Left lung (tissue), 10 donors: Measurements from ENCODE around the gene TPST1. TPM values are rescaled to one million over a fixed set of nuclear protein-coding genes. Genes with fewer than 3 reads are reported as not detected.
"Not testable (repeated sequence)": the region's sequence is repeated elsewhere in the genome, so short reads cannot be mapped to it uniquely, and the experiment has no call there.

Source experiments
- ATAC-seq: fragments of 200-7000 bp; cut with Tn5 transposase; one replicate; pipeline ENCODE4 v1.9.1; 2020; ENCODE audit warnings: moderate library complexity
- DNase-seq, 4 donors: peaks; one replicate each; pipeline ENCODE4 v3.0.0-alpha.2; 2013 to 2020
- H3K27ac ChIP-seq, 2 donors: fragments of 200-600 bp; sonication (generic) in 1 of 2; one replicate each; pipeline versions ENCODE4 v1.5.0 to v1.8.0; 2020 to 2021
- H3K27me3 ChIP-seq, 2 donors: fragments of 200-600 bp; sonication (generic) in 1 of 2; one replicate each; pipeline versions ENCODE4 v1.5.0 to v1.8.0; 2020 to 2021
- H3K36me3 ChIP-seq, 2 donors: fragments of 200-600 bp; sonication (generic) in 1 of 2; one replicate each; pipeline versions ENCODE4 v1.5.0 to v1.8.0; 2020 to 2021
- H3K4me1 ChIP-seq, 2 donors: fragments of 200-600 bp; one replicate each; pipeline ENCODE4 v1.8.0; 2021
- H3K4me3 ChIP-seq, 2 donors: fragments of 200-600 bp; sonication (generic) in 1 of 2; one replicate each; pipeline versions ENCODE4 v1.5.0 to v1.8.0; 2020 to 2021; ENCODE audit warnings: mild to moderate bottlenecking in 1 of 2
- H3K9me3 ChIP-seq, 2 donors: fragments of 200-600 bp; sonication (generic) in 1 of 2; one replicate each; pipeline versions ENCODE4 v1.5.0 to v1.8.0; 2020 to 2021
- CTCF ChIP-seq, 2 donors: fragments of 200-600 bp; sonication (generic) in 1 of 2; IDR thresholded peaks; one replicate each; pipeline versions ENCODE4 v1.5.0 to v1.8.0; 2021; ENCODE audit warnings: antibody characterized with exemption in 2 of 2
- intact Hi-C, 2 donors: fragments of 100-400 bp; cut with DNase I; formaldehyde crosslinking; loops; one replicate each; pipeline versions ENCODE4 v1.11.2 to v1.14.2; 2022
- polyA plus RNA-seq, 6 donors: library from polyadenylated mRNA; unstranded; fragments of 120-200 nt; gene quantifications; one replicate each; pipeline ENCODE4 v1.2.1, GENCODE V29; 2013; ENCODE audit not compliant: insufficient read length in 6 of 6
- total RNA-seq, 2 donors: library from RNA; stranded (reverse); fragmentation: NEBNext Ultra II Directional; extraction: Animal tissue kit (Norgen Biotek cat#: 25700); gene quantifications; one replicate each; pipeline ENCODE4 v1.2.1, GENCODE V29; 2021
- donor health status: DM: no; HTN: yes; CAD: no.
- donor health status: DM: no; HTN: no; CAD: no.

The TPST1 gene
- total and polyA plus RNA-seq, 8 donors, result 30.5 to 64.1 (median 50.4) TPM

DNA sequence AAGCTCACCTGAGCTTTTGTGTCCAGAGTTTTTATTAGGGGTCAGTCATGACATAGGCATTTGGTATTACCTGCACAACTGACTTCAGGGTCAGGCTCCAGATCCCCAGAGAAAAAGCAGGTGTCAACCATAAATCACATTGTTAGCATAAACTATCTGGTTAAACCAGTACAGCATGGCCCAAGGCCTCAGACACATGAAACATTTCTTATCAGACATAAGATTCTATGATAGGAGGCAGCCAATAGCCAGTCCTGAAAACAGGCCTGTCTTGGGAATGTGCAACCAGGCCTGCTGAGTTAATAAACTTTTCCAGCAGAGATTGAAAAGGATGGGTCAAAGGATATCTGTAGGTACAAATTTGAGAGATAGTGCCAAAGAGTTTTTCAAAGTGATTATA is 116.1 kb downstream of the TPST1 start:
- no peaks in the 10 kb centered on the region for H3K27me3 ChIP-seq
- H3K4me1 ChIP-seq, result peaks cover 3 to 17% of the 10 kb centered on the region in 2 donors
- H3K27ac ChIP-seq, result no peak overlapping the region
- peaks cover 0 to 2% of the 10 kb centered on the region in 2 donors for H3K9me3 ChIP-seq
- DNase-seq, result no peak
- ATAC-seq, result no peak
- no peaks in the 10 kb centered on the region for H3K36me3 ChIP-seq
- intact Hi-C loops, result no loop called here
- TF ChIP-seq CTCF (IDR thresholded peaks at IDR 0.05), result no peak
- H3K4me3 ChIP-seq, result no peak overlapping the region

DNA sequence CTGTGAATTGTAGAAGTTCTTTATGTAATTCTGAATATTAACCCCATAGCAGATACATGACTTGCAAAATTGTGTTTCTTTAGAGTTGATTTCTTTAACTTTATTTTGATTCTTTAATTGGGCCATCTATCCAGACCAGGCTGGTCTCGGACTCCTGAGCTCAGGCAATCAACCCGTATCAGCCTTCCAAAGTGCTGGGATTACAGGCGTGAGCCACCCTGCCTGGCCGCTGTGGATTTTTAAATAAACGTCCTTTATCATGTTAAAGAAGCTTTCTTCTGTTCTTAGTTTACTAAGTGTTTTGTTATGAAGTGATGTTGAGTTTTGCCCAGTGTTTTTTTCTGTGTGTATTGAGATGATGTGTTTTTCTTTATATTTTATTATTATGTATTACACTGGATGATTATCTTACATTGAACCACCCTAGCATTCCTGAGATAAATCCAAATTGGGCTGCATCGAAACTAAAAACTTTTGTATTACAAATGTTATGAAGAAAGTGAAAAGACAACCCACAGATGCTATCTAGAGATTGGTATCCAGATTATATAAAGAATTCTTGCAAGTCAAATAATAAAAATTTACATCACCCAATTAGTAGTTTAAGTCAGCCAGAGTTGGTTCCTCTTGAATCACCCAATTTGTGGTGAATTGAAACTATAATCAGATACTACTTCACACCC is 118.1 kb downstream of the TPST1 start:
- Histone ChIP-seq H3K36me3 (no peaks in the 10 kb centered on the region), H3K4me3 (no peak overlapping the region), H3K9me3 (peaks cover 0 to 2% of the 10 kb centered on the region in 2 donors), H3K4me1 (peaks cover 4 to 19% of the 10 kb centered on the region in 2 donors), H3K27me3 (no peaks in the 10 kb centered on the region), H3K27ac (no peak overlapping the region)
- intact Hi-C loops, result no loop called here
- ATAC-seq (no peak), DNase-seq (peak in 2 of 4 donors; percentile 54 to 62)
- no peak for TF ChIP-seq CTCF (IDR thresholded peaks at IDR 0.05)

GRCh38 chr7:66324985-66325384 is 119.9 kb downstream of the TPST1 start:
- H3K9me3 ChIP-seq, H3K4me3 ChIP-seq, DNase-seq, ATAC-seq, H3K36me3 ChIP-seq, H3K27me3 ChIP-seq, intact Hi-C loops: not testable (repeated sequence)
- H3K4me1 ChIP-seq, result peaks cover 4 to 19% of the 10 kb centered on the region in 2 donors
- H3K27ac ChIP-seq, result peak overlapping the region in 1 of 2 donors; percentile 13

DNA sequence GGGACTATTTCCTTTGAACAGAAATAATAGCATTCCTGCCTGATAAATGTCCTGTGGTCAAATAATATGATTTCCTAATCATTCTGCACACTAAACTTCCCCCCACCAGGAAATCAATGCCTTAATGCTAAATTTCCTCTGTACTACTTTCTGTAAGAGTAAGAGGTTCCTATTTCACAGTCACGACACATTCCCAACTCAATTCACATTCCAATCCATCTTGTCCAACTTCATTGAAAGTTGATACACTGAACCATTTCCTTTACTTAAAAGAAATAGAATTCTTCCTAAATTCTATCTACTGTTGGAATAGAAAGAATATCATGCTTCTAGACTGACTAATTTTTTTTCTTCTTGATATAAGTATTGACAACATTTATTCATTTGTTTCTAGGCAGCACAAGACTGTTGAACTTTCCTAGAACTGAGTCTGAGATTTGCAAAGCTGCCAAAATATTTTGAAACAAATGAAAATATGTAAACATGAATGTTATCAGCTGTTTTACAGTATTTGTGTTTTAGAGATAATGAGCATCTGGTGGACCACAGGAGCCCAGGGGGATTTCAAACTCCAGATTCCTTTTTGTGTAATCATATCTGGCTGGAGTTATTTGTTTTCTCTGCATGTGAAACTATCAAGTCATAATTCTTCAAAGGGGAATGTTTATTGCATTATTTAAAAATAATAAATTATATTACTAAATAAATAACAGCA is 121.5 kb downstream of the TPST1 start:
- no peaks in the 10 kb centered on the region for H3K27me3 ChIP-seq
- no peak for TF ChIP-seq CTCF (IDR thresholded peaks at IDR 0.05)
- no peaks in the 10 kb centered on the region for H3K36me3 ChIP-seq
- ATAC-seq, result no peak
- H3K9me3 ChIP-seq, result no peaks in the 10 kb centered on the region
- DNase-seq, result peak in 2 of 4 donors; percentile 76 to 81
- no peak overlapping the region for H3K27ac ChIP-seq
- intact Hi-C loops, result no loop called here
- no peak overlapping the region for H3K4me3 ChIP-seq
- peaks cover 9 to 19% of the 10 kb centered on the region in 2 donors for H3K4me1 ChIP-seq

DNA sequence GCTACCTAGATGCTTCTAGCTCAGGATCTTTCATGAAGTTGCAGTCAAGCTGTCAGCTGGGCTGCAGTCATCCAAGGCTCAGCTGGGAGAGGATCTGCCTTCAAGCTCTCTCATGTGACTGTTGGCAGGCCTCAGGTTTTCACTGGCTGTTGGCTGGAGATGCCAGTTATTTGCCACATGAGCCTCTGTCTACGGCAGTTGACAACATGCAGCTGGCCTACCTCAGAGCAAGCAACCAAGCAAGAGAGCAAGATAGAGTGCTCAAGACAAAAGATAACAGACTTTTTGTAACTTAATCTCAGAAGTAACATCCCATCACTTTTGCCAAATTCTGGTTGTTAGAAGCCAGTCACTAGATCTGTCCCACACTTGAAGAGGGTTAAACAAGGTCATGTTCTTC is 125.8 kb downstream of the TPST1 start:
- no peak overlapping the region for H3K4me3 ChIP-seq
- intact Hi-C loops, result no loop called here
- peaks cover 0 to 3% of the 10 kb centered on the region in 2 donors for H3K9me3 ChIP-seq
- H3K36me3 ChIP-seq, result no peaks in the 10 kb centered on the region
- no peak for TF ChIP-seq CTCF (IDR thresholded peaks at IDR 0.05)
- peaks cover 5 to 9% of the 10 kb centered on the region in 2 donors for H3K4me1 ChIP-seq
- ATAC-seq, result no peak
- H3K27me3 ChIP-seq, result no peaks in the 10 kb centered on the region
- peak overlapping the region in 1 of 2 donors; percentile 10 for H3K27ac ChIP-seq
- no peak for DNase-seq
